Stimulated activated CD4-positive, alpha-beta T cell treated with anti-CD3 and anti-CD28 coated beads, Interleukin-4, amount 100 ng/mL, for 4 hours (primary cell): ENCODE data around the gene CEMIP.

Experiments used
- DNase-seq, 2 experiments: peaks; one replicate each; pipeline ENCODE4 v3.0.0-alpha.2; 2020

CEMIP gene

DNA sequence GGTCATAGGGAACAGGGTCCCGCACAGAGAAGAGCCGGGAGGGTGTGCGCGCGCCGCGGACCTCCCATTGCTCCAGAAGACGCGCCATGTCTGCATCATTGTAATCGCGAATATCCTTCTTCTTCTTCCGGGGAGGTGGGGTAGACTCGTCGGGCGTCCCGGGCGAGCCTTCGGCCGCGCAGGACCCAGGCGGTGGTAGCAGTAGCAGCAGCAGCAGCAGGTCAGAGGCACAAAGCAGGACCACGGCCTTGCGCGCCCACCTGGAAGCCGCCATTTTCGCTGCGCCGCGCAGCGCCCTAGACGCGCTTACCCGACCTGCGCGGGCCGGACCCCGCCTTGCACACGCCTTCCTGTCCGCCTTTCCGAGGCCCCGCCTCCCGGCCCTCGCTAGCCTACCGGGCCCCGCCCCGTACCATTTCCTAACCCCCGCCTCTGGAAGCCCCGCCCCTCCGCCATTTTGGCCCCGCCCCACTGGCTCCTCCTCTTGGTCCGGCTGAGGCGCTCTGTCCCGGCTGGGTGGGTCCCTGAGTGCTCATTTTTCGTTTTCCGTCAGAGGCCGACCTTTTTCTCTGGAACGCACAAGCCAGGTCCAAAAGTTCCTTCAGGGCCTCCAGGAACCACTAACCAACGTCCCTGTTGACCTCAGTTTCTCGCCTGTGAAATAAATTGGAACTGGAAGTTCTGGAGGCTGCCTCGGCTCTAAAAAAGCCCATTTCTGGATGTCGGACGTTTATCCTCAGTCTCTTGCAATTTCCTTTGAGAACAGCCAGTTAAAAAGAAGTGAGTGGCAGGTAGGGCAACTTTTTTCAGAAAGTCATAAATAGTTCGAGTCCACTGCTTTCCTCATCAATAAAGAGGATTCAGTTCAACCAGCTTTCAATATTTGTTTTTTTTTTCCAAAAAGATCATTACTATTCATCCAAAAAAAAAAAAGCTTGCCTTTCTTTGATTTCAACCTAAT lies 210.6 kb downstream of the CEMIP start, which contains the start of gene MESD:
TSS of gene MESD (minus strand) at position 302 of the 961 bp plus-strand sequence. CDS start at position 274, 28 bp downstream.
- peak; percentile 94 to 100 for DNase-seq

DNA sequence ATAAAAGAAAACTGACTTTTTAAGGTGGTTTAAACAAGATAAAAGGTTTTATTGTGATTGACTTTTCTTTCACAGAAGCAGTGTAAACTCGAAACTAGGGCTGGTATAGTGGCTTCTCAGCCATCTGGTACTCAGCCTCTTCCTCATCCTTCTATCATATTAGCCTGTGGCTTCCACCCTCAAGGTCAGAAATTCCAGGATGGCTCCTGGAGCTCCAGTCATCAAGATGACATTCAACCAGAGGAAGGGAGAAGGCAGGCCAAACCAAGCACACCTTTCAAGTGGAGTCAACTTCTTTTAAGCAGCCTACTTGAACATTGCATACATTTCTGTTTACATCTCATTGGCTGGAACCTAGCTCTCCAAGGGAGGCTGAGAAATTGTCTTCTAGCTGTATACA lies 211.8 kb downstream of the CEMIP start:
- DNase-seq: no peak

DNA sequence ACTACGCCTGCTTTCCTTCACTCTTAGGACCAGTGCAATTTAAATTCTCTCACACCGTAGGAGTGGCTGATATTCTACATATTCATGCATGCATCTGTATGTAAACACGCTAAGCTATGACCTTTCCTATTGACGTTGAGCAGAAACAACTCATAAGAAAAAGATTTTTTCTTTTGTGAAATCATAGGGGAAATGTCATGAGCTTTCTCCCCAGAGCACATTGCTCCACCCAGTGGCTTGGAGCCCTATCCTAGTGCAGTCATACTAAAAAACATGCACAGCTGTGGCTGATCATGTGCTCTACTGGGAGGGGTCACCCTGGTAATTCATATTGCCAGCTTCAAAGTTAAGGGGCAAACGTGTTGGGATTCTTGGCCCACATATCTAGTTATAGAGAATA lies 212.3 kb downstream of the CEMIP start:
- DNase-seq: no peak

DNA sequence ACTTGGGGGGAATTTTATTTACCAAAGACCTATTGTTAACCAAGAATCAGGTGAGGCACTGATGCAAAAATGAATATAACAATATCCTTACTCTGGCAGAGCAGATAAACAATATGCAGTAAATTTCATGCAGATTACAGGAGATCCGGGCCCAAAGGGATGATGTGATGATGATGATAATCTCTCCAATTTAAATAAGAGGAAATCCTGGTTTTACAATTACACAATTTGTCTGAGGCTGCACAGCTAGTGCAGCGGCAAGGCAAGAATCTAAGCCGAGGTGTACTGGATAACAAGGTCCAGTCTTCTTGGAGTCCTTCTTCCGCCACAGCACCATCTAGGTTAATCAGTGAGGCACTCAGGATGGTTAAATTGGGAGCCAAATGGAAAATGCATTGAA lies 212.8 kb downstream of the CEMIP start:
- DNase-seq: no peak

DNA sequence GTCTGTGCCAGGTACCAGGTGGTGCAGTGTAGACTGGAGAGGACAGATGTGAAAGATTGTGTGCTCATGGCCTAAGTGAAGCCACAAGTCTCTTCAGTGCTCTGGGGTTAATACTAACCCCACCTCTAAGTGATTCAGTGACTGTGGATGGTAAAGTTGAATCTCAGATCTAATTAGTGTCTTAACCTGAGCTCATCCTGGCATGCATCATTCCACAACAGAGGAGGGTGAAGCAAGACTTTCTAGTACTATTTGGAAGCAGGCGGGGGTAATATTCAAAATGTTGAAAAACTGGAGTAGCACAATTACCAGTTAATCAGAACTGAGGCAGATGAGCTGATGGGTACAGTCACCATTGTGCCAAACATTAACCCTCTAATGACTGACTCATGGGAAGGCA lies 213.3 kb downstream of the CEMIP start:
- no peak for DNase-seq

DNA sequence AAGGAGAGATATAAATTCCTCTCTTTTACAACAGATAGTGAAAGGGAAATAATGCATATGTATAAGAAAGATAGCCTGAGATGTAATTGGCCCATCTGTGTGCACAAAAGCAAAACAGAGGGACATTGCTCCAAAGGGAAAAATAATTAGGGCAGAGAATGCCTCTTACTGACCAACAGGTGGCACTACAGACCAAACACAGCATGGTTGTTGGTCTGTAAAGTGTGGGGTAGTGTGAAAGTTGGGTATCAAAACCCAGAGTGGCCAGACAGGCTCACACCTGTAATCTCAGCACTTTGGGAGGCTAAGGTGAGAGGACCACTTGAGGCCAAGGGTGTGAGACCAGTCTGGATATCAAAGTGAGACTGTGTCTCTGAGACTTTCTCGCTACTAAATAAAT lies 217.1 kb downstream of the CEMIP start:
- DNase-seq: no peak

DNA sequence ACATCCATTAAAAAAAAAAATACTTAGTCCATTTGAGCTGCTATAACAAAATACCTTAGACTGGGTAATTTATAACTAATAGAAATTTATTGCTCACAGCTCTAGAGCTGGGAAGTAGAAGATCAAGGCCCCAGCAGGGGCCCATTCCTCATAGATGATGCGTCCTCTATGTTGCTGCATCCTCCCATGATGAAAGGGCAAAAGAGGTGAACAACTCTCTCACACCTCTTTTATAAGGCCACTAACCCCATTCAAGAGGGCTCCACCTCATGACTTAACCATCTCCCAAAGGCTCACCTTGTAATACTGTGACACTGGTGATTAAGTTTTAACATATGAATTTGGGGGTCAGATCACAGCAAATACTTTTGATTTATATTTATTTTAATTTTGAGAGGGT lies 218.5 kb downstream of the CEMIP start:
- no peak for DNase-seq

DNA sequence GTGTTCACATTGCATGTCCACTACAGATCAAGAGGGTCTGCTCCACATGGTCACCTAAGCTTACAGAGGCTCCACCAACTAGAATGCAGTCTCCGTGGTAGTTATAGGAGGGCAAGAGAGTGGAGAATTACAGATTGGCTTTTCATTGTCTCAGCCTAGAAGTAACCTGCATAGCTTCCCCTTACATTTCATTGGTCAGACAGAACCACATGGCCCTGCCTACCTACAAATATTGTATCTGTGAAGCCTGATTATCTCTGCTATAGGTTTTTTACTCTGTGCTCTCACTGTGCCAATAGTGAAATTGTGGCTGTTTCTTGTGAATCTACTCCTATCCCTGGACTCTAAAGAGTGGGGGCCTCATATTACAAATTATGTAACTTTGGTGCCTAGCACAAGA lies 219.1 kb downstream of the CEMIP start:
- no peak for DNase-seq

DNA sequence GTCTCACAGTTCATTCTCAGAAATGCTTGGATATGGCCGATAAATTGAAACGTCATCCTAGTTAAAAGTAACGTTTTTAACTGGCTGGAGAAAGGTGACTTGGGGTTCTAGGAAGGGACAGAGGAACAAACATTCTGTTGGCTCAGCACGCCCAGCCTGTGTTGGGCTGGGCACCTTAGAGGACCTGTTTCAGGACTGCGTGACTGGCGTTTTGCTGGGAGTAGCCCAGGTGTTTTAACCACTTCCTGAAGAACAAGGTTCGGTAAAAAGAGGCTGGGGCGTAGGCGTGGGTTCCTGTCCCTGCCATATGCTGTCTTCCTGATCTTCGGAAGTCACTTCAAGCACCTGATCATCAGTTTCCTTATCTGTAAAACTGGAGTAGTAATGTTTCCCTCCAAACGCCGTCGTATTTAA lies 220.5 kb downstream of the CEMIP start:
- peak; percentile 56 to 60 for DNase-seq

DNA sequence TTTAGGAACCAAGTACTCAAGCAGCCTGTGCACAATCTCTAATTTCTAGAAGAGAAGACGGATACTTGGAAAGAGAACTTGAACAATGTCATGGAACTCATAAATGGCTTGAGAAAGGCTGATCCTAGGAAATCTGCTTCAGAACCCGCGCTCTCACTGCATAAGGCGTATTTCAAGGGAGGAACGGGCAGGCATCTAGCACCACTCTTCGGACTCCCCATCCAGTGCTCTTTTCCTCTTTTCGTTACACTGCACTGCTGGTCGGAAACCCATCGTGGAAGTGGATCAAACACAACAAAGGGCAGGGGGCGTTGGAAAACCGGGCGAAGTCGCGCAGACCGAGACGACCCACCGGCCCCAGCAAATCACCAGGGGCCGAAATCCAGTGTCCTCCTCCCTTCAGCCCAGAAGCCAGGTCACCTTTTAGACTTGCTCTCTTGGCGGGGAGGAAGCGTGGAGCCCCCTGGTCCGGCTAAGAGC lies 221.0 kb downstream of the CEMIP start:
- DNase-seq: no peak

DNA sequence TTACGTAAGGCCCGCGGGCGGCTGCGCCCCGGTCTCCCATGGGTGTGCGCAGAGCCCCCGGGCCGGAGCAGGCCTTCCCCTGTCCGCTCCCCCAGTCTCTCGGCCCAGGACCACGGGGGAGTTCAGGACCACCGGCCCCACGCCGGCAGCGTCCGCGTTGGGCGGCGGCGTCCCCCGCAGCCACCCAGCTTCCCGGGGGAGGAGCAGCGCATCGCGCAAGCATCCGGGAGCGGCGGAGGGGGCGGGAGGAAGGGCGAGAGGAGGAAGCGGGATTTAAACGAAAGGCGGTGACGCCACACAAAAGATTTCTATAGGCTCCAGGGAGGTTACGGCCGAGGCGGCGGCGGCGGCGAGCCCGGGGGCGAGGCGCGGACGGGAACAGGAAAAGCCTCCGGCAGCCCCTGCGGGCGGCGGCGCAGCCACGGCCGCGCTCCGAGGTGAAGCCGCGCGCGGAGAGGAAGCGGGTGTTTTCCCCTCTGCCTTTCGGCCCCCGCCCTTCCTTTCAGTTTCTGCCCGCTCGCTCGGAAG lies 221.5 kb downstream of the CEMIP start, which contains the start of gene TLNRD1:
TSS of gene TLNRD1 (plus strand) at position 300 of the 528 bp plus-strand sequence. CDS start 1,349 bp downstream, outside the sequence.
- DNase-seq: peak; percentile 79 to 83
